HG02938 (cell line): ENCODE measurements around the gene CACNA2D1.

ENCODE experiments used
- ATAC-seq: cut with Tn5 transposase; IDR thresholded peaks from one replicate; pipeline ENCODE4 v1.9.1; 2021; ENCODE audit warnings: mild to moderate bottlenecking, moderate library complexity; ENCODE audit not compliant: unreplicated experiment

CACNA2D1 gene

DNA sequence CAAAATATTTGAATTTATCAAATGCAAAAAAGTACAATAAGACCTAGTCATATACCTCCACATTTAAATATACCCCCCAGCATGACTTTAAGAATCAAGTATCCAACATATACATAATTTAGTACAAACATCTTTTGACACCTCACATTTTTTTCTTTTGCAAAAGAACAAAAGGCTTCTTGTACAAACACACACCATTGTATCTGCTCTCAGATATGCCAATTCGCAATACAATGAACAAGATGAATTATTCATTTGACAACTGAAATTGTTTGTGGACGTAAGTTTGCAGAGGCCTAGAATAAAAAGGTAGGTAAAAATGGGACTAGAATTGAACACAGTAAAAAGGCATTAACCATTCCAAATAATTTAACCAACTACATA, 154.4 kb downstream of the CACNA2D1 start:
- ATAC-seq = no peak

DNA sequence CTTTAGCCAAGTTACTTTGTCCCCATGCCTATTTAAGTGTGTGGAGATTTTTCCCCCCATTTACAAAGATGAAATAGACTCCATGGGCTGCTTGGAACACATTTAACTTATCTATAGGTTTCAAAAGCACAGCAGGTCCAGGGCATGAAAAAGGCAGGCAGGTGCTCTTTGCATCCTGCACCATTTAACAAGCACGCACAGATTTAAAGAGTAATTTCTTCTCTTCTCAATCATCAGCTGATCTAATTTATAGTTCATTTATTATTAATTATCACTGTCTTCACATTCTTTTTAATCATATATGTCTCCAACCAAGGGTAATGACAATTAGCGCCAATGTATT, 156.8 kb downstream of the CACNA2D1 start:
- no peak for ATAC-seq

DNA sequence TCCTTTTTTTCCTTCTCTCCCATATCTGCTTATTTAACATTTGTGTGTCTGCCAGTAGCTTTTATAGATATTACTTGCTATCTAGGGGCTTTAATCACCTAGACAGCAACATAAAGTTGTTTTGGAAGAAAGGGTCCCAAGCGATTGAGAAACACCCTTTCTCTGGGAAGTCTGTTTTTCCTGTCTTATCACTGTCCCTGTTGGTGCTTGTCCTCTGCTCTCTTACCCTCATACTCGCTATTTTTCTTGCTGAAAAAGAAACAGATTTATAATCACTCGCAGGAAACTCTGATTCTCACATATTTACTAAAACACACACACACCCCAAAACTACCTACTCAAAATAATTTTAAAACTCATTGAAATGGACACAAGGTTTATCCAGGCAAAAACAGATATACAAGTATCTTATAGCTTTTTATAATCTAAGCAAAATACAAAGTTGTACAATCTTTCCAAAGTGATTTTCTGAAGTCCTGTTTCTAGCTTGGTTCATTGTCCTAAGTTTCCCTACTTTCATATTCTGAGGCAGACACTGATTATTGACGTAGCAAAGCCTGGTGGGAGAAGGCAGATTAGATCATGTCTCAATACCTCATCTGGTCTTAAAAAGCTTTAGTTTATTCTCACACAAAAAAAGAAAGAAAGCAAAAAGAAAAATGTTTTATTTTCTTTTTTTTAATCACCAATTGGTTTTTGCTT, 157.3 kb downstream of the CACNA2D1 start:
- no peak for ATAC-seq

DNA sequence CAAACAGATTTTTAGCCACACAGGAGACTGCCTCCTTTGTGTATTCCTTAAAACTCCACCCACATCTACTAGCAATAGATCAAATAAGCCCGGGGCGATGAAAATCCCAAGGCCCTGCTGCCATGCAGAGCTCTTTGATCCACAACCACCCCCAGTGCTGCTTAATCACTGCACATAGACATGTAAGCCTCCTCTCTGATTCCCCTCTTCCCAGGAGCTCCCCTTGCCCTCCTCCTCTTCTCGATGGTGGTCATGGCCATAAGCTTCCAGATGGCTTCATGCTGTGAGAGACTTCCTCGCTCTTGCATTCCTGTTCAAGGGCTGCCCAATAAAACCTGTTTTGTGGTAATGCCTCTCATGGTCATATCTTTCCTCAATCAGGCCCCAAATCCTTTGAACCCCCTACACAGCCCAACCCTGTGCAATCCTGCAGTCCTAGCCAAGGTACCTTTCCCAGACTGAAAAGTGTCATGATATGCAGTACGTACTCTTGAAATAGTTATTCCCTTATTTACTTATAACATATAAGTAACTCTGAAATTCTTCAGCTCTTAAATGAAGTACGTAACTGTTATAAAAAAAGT, 158.5 kb downstream of the CACNA2D1 start:
- no peak for ATAC-seq

DNA sequence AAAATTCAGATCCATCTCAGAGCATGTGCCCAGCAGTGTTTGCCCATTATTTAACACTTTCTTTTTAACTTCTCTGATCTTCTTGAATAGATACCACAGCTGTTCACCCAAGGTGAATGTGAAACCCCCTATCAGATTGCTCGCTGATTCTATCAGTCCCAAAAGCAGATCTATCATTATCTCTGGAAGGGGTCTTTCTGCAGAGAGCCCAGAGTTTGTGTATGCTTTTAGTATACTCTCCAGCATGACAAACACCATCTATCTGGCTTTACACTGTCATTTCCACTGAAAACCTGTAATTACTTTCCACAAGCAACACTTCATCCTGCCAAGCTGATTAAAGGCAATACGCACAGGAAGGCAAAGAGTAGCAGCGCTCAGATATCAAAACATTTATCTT, 168.2 kb downstream of the CACNA2D1 start:
- ATAC-seq = no peak

DNA sequence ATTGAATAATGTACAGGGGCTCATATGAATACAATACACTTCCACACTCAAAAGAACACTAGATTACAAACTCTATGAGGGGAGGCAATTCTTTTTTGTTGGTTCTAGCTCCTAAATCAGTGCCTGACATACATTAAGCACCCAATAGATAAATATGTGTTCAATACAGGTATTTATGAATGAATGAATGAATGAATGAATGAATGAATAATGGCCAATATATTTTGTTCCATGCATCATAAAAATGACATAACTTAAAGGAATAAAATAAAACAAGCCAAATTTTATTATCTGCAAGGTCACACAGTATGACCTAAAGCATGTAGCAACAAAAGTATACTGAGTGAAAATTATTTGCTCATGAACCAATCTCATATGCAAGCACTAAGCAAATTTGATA, 168.9 kb downstream of the CACNA2D1 start:
- ATAC-seq = no peak

DNA sequence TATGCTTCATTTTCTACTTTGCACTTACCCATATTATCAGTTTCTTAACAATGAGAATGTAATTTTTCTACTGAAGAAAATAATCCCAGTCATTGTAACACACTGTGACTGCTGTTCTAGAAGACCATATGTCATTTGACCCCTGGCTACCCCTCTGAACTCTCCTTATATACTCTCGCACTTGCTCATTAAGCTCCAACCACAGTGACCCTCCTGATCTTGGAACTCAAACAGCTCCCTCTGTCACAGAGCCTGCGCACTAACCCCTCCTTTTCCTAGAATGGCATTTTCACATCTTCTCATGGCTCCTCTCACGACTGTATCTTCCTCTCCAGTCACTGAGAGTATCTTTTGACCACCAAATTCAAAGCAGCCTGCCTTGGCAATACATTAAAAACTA, 169.7 kb downstream of the CACNA2D1 start:
- ATAC-seq = no peak

DNA sequence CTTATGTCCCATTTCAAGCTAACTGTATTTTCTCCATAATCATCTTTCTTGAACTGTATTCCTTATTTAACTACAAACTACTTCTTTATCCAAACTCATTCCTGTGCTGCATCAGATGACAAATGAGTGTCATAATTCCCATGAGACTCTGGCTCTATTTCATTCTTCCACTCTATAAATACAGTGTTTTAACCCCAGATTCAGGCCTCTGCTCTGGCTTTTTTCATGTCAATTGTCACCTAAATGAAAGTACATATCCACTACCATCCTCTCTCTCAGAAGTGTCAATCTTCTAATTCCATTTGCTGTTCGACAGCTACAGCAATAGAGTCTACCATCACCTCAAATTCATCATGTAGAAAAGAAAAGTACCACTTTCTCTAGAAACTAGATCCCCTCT, 172.7 kb downstream of the CACNA2D1 start:
- no peak for ATAC-seq

DNA sequence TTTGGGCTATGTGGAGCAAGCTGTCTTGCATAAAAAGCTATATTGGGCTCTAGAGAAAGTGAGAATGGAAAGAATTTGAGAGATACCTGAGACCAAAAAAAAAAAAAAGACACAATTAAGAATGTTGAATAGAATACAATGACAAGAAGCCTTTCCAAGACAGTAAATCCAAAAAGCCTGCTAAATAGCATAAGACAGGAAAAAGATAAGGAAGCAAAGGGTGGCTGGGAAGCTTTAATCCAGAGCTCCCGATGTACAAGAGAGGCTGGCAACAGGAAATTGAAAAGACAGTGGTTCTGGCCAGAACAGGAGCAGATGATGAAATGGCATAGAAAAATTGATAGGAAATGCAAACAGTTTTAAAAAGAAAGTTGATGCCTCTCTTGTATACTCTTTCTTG, 174.9 kb downstream of the CACNA2D1 start:
- no peak for ATAC-seq

DNA sequence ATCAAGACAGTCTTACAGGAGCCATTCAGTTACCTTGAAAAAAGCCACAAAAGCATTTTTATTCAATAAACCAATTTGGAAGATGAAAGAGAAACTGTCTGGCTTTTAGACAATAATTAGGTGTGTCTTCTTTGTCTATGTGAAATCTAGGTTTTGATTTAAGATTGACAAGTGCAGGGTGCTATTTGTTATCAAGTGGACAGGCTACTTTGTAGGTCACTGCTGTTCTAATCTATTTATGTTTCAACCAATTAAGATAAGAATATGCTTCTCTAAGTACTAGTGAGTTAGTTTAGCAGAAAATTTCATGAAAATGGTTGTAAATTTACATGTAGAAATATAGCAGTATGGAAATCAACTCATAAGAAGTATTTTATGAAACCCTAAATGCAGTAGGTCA, 177.5 kb downstream of the CACNA2D1 start:
- ATAC-seq = no peak

DNA sequence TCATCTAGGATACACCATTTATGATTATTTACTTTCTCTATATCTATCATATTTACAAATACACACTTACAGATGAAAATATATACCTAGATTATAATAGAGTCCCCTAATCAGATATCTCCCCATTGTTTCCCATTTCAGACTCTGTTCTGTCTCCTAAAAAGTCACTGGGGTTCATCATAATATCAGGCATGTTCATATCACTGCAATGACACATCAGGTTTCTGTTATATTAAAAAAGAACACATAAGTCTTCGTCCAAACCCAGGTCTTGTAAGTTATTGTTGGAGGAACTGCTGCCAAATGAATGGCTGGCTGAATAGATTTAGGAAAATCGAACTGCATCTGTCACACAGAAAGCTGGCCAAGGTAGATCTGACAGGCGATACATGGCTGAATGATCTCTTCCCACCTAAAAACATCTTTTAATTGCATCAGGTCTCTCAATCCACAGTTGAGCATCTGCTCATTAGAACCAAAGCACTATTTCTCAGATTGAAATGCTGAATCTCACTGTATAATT, 178.7 kb downstream of the CACNA2D1 start:
- ATAC-seq = no peak

DNA sequence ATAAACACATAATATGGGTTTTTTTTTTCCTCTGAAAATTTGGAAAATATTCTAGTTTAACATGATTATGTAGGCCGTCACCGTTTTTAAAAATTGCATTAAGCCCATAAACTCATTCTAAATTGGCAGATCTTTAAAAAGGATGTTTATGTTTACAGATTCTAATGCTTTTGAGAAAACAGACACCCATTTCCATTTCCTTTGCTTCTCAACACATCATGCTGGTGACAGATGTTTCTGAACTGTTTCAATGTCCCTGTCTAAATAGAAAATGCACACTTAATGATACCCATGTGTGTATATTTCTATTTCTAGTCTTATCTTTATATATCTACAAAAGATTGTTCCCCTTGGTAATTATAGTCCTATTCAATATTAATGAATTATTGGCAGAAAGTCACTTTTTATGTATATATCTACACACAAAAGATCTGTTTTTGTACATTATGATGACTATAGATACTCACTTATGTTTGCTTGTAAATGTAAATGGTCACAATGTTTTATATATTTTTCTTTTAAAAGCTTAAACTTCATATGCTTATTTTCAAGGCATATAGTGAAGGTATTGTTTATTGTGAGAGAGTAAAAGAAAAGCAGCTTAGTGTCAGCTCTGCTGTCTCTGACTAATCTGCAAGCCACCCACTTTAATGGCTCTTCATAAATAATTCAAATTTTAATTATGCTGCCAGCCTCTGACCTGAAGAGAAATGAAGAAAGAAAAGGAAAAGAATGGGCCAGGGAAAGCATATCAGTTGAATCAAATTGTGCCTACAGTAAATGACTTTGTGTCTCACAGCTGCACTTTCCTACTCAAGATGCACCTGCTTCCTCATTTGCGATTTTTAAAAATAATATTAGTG, 179.4 kb downstream of the CACNA2D1 start:
- ATAC-seq = no peak

DNA sequence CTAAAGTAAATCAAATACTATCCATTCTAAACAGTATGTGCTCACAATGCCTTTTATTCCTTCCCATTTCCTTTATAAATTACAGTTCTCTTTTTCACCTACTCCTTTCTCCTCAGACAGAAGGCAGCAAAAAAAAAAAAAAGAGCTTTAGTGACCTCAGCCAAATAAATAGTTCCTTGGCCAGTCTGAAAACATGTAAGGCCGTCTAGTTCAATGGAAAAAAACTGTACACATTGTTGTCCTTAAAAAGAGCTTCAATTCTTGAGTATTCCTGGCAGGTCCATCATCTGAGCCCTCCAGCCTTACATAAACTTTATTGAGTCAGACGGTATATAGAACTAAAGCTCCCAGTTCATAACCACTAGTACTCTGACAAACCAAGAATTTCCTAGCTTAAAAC, 185.4 kb downstream of the CACNA2D1 start:
- ATAC-seq = no peak

DNA sequence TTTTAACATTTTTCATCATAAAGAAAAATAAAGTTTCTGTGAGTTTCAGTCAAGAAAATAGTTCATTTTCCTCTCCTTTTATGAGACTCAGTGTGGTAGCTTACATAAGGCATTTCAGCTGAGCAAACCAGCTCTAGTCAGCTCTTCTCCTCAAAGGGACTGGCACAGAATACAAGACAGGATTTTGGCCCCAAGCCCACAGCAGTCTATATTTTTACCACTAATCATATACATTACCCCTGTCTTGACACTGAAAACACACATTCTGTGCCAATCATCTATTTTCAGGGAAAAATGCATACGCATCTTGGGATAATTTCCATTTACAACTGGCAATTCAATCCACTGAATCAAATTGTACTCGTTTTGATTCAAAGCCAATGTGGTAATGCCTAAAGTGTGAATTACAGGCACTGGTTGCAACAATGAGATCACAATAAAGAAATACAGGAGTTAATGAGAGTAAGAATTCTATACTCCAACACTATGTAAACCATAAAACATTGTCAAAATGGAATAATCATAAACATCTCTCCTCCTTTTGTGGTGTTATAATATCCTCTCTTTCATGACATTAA, 186.4 kb downstream of the CACNA2D1 start:
- ATAC-seq = no peak

DNA sequence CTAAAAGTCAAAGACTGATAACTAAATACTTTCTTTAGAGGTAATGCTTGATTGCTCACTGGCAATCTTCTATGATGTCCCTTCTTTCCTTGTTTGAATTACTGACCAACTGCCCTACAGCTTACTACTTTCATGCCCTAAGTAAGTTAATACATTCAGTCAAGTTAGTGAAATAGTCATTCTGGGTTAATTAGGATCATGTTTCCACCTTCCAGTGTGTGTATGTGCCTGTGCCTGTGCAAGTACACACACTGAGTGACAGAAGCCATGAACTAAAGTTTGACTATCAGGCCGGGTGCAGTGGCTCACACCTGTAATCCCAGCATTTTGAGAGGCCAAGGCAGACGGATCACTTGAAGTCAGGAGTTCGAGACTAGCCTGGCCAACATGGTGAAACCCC, 187.9 kb downstream of the CACNA2D1 start:
- no peak for ATAC-seq

DNA sequence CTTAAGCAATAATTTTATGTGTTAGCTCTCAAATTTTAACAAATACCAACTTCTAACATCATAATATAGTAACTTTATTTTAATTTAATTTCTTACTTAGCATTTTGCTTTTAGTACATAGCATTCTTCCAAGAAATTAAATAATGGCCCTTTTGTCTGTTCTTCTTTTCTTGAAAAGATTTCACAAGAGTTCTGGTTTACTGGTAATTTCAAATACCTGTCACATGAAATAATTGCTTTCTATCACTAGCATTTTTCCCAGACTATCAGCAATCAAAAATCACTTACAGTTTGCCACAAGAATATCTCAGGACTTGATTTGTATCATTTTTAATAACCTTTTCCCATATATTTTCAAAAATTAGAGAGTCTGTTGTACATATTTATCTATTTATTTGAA, 193.0 kb downstream of the CACNA2D1 start:
- ATAC-seq = no peak

DNA sequence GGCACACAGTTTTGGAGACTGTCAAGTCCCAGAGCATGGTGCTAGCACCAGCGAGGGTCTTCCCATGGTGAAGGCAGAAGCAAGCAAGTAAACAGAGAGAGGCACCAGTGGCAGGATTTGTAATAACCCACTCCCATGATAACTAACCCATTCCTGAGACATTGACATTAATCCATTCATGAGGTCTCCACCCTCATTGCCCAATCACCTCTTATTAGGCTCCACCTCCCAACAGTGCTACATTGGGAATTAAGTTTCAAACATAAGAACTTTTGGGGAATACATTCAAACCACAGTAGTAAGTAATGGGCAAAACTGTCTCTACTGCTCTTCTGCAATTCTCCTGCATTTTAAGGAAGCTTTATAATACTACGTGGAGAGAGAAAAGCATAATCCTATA, 193.6 kb downstream of the CACNA2D1 start:
- ATAC-seq = no peak

DNA sequence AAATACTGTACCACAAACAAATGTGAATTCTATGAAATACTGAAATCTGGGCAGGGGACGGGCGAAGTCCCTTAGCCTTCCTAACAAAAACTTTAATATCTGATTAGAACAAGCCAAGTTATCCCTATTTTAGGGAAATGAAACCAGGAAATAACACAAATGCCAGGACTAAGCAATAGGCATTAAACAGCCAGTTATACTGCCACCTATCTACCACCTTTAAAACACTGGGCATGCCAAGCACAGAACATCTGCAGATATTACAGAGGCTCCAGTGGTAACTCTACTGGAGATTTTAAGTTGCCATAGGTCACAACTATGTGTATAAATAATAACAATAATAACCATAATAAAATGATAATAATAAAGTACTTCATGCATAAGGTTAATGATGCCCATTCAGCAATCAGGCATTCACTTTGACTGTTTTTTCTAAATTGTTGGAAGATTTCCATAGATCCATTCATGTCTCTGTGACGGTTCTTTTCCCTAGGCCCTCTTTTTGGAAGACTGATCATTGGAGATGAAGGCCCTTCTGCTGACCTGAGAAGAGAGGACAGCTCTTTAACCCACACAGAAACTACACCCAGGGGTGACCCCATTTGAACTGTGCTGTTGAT, 195.7 kb downstream of the CACNA2D1 start:
- no peak for ATAC-seq

DNA sequence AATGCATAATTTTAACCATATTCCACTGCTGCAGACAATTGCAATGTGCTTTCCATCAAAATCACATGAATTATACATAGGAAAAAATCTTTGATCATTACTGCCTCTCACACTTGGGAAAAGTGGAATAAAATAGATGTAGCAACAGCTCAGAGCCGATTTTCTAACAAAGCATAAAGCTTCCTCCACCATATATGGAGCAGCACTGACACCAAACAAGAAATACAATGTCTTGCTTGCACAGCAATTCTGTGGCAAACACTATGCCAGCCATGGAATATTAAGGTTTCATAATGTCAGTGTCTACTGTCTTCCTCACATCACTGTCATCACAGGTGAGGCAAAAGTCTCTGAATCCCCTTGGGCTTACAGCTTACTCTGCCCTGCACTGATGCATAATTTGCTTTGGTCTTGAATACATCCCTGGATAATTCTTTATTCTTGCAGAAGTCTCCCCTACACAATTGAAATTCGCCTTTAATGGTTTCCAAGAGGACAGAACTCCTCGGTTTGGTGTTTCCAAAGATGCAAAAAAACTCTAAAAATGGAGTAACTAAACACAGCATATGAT, 198.5 kb downstream of the CACNA2D1 start:
- ATAC-seq = no peak

DNA sequence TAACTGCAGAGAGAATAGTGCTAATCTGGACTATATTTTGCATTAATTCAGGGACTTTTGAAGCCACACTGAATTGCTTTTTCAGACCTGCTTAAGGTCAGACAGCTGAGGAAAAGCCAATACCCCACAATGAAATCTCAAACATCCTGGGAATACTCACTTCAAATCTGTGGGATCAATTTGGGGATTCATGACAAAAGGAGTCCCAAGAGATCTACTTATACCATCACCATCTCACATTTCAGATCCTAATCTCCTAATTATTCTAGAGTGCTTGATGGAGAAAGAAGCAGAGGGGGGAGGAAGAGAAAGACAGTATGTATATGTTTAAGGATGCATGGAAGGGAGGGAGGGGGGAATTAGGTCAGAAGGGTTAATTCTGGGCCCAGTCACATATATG, 202.2 kb downstream of the CACNA2D1 start:
- no peak for ATAC-seq

DNA sequence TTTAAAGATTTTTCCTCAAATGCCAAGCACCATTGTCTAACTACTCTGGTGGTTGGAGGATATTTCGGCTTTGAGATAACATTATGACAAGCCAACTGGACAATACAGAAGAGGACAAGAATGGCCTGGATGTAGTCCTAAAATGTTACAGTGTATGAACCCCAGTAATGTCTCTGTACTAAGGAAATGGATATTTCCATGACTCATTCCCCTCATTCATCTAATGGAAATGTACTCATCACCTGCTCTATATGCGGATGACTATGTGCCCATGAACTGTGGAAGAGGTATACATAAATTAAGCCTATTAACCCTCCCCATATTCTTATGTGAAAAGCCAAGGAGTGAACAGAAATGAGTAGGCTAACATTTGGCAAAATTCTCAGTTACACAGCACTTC, 207.9 kb downstream of the CACNA2D1 start:
- ATAC-seq = no peak
